C4-2B (cell line): ENCODE data around the gene SMIM5.
"Not testable (repeated sequence)": the region's sequence is repeated elsewhere in the genome, so short reads cannot be mapped to it uniquely, and the experiment has no call there.

ENCODE experiments used
- H3K27ac ChIP-seq: fragments of 450-650 bp; 2 replicates; pipeline ENCODE4 v1.5.1; 2017
- ZFX ChIP-seq: fragments of 450-650 bp; IDR thresholded peaks from 2 replicates; pipeline ENCODE4 v1.6.1; 2017
- TF ChIP-seq, protein P1 (sequence below): fragments of 450-650 bp; conservative IDR thresholded peaks from 2 replicates; pipeline ENCODE4 v1.5.1; 2017; ENCODE audit warnings: mild to moderate bottlenecking

Gene SMIM5

DNA sequence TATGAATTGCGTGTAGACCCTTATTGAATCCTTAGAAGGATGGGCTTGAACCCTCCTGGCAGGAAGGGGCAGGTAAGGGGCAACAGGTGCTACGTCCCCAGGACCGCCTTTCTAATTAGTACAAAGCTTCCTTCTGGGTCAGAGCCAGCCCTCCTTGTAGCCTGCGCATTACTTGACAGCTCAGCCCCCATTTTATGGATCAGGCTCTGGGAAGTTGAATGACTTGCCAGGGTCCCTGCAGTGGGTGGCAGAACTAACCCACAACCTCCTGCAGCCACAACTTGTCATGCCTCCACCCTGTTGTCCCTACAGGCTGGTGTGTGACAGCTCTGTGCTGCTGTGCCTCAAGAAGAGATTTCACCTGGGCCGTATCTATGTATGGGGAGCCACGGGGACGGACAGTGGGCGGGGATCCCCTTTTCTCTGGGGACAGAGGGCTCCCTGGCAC lies 42.9 kb upstream of the SMIM5 start:
- peak overlapping the region; percentile 78; the same call in 1 of the 2 replicates for H3K27ac ChIP-seq
- TF ChIP-seq, protein P1, sequence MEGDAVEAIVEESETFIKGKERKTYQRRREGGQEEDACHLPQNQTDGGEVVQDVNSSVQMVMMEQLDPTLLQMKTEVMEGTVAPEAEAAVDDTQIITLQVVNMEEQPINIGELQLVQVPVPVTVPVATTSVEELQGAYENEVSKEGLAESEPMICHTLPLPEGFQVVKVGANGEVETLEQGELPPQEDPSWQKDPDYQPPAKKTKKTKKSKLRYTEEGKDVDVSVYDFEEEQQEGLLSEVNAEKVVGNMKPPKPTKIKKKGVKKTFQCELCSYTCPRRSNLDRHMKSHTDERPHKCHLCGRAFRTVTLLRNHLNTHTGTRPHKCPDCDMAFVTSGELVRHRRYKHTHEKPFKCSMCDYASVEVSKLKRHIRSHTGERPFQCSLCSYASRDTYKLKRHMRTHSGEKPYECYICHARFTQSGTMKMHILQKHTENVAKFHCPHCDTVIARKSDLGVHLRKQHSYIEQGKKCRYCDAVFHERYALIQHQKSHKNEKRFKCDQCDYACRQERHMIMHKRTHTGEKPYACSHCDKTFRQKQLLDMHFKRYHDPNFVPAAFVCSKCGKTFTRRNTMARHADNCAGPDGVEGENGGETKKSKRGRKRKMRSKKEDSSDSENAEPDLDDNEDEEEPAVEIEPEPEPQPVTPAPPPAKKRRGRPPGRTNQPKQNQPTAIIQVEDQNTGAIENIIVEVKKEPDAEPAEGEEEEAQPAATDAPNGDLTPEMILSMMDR = no peak
- no peak for TF ChIP-seq ZFX

DNA sequence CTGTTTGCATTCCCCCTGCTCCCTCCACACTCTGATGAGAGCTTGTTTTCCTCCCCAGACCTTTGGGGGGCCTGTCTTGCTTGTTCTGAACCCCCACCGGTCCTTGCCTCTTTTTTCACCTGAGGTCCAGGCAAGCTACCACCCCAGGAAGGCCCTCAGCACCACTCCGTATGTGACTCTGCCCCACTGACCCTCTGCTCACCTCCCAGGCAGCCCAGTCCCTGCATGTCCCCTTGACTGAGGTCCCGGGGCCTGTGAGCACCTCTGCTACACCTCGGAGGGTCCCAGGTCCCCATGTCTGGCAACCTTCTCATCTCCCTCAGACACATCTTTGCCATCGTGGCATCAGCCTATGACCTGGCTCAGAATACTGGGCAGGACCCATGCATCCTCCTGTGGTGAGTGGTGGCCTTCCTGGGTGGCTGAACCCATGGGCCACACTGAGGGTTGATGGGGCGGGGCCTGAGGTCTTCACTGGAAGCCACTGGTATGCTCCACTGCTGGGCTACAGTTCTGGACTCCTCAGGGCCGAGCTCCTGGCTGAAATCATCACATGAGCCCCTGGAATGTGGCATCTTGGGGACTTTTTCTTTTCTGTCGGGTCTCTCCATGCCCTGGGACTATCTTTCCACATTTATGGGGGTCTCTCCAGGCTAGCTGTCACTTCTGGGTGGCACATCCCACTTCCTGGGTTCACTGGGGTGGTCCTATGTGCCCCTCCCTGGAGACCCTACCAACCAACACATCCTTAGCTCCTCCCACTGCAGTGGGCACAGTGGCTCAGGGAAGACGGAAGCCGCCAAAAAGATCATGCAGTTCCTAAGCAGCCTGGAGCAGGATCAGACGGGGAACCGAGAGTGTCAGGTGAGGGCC lies 42.1 kb upstream of the SMIM5 start:
- H3K27ac ChIP-seq = no peak overlapping the region
- TF ChIP-seq, protein P1 = no peak
- no peak for TF ChIP-seq ZFX

DNA sequence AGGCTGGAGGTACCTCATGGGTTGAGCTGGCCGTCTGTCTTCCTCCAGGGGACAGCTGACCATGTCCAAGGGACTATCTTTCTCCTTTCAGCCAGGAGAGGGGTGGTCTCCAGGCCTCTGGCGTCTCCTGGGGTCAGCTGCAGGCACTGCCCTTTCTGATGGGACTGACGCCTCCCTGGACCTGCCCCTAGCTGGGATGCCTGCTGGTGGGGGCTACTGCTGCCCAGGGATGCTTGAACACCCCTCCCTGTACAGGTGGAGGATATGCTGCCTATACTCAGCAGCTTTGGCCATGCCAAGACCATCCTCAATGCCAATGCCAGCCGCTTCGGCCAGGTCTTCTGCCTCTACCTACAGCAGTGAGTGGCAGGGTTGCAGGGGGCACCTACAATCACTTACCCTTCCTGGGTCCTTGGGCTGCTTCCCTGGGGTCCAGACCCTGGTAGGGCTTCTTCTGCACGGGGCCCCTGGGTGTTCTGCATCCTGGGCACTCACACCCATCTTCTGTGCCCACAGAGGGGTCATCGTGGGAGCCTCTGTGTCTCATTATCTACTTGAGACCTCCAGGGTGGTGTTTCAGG lies 41.4 kb upstream of the SMIM5 start:
- H3K27ac ChIP-seq = no peak overlapping the region
- no peak for TF ChIP-seq ZFX
- TF ChIP-seq, protein P1 = no peak

DNA sequence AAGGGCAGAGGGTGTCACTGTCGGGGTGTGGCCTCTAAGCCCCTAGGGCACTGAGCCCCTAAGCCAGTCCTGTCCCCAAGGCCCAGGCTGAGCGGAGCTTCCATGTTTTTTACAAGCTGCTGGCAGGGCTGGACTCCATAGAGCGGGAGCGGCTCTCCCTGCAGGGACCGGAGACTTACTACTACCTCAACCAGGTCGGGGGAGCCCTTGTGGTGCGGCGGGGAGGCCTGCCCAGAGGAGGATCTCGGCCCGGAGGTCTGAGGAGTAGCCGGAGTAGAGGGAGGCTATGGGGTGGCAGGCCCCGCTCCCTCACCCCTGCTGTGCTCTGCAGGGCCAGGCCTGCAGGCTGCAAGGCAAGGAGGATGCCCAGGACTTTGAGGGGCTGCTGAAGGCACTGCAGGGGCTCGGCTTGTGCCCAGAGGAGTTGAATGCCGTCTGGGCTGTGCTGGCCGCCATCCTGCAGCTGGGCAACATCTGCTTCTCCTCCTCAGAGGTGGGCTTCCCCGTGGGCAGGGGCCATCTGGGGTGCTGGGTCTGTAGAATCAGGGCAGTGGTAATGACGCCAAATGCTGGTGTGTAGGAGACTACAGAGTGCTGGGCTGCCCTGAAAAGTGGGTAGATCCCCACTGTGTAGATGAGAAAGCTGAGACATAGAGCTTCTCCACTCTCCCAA lies 40.8 kb upstream of the SMIM5 start:
- H3K27ac ChIP-seq = no peak overlapping the region
- TF ChIP-seq, protein P1 = no peak
- TF ChIP-seq ZFX = no peak

DNA sequence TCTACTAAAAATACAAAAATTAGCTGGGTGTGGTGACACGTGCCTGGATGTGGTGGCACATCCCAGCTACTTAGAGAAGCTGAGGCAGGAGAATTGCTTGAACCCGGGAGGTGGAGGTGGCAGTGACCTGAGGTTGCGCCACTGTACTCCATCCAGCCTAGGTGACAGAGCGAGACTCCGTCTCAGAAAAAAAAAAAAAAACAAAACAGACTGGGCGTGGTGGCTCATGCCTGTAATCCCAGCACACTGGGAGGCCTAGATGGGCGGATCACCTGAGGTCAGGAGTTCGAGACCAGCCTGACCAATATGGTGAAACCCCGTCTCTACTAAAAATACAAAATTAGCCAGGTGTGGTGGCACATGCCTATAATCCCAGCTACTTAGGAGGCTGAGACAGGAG lies 39.8 kb upstream of the SMIM5 start:
- H3K27ac ChIP-seq = not testable (repeated sequence)

DNA sequence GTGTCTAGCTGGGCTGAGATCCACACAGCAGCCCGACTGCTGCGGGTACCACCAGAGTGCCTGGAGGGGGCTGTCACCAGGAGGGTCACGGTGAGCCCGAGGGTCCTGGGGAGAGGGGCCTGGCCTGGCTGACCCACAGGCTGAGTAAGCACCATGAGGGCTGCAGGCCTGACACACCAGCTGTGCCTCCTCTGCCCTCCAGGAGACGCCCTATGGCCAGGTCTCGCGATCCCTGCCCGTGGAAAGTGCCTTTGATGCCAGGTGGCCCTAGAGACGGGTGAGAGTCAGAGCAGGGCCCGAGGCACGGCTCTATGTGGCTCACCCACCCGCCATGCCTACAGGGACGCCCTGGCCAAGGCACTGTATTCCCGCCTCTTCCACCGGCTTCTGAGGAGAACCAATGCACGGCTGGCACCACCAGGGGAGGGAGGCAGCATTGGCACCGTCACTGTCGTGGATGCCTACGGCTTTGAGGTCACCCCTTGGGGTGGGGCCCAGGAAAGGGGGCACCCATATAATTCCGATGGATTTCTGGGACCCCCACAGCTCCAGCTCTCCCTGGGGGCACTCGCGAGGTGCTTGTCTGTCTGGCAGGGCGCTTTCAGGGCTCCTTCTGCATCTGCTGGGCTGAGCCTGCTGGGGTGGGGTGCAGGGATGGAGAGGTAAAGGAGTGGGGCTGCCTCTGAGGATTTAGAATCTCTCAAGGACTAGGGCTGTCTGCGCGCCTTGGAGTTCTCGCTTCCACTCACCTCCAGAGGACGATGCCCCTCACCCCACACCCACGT lies 38.5 kb upstream of the SMIM5 start:
- no peak overlapping the region for H3K27ac ChIP-seq
- TF ChIP-seq, protein P1 = no peak
- TF ChIP-seq ZFX = no peak

DNA sequence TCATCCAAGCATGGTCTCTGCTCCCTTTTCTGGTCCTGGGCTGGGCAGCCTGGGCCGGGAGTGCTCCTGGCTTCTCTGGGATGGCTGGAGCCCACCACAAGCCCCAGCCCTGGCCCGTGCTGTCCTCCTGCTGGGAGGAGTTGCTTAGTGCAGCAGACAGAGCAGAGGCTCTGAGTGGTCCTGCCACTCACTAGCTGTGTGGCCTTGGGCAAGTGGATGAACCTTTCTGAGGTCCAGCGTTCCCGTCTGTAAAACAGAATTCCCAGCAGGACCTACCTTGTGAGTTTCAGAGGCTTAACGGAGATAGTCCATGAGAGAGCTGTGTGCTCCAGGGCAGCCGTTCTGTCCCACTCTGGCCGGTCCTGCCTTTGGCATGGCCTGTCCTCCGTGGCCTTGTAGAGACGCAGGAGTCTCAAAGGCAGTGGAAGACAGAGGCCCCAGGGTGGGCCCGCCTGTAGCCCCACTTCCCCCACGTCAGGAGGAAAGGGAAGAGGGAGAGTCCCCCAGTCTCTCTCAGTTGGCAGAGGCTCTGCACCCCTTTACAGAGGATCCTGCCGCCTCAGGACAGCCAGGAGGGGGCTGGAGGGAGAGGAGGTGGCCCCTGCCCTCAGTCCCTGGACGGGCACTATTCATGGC lies 37.8 kb upstream of the SMIM5 start:
- H3K27ac ChIP-seq = no peak overlapping the region

More for the DNA sequence above, 37.8 kb upstream of the SMIM5 start:
- no peak for TF ChIP-seq ZFX
- TF ChIP-seq, protein P1 = no peak
